Stimulated activated CD4-positive, alpha-beta T cell treated with anti-CD3 and anti-CD28 coated beads, TNF-alpha, amount 100 ng/mL, for 1 hour (primary cell): ENCODE measurements around the gene NUMA1.

Experiments
- DNase-seq, 3 donors: peaks; one replicate each; pipeline ENCODE4 v3.0.0-alpha.2; 2020; ENCODE audit warnings: low read depth in 3 of 3, low spot score in 1 of 3

NUMA1 gene, protein sequence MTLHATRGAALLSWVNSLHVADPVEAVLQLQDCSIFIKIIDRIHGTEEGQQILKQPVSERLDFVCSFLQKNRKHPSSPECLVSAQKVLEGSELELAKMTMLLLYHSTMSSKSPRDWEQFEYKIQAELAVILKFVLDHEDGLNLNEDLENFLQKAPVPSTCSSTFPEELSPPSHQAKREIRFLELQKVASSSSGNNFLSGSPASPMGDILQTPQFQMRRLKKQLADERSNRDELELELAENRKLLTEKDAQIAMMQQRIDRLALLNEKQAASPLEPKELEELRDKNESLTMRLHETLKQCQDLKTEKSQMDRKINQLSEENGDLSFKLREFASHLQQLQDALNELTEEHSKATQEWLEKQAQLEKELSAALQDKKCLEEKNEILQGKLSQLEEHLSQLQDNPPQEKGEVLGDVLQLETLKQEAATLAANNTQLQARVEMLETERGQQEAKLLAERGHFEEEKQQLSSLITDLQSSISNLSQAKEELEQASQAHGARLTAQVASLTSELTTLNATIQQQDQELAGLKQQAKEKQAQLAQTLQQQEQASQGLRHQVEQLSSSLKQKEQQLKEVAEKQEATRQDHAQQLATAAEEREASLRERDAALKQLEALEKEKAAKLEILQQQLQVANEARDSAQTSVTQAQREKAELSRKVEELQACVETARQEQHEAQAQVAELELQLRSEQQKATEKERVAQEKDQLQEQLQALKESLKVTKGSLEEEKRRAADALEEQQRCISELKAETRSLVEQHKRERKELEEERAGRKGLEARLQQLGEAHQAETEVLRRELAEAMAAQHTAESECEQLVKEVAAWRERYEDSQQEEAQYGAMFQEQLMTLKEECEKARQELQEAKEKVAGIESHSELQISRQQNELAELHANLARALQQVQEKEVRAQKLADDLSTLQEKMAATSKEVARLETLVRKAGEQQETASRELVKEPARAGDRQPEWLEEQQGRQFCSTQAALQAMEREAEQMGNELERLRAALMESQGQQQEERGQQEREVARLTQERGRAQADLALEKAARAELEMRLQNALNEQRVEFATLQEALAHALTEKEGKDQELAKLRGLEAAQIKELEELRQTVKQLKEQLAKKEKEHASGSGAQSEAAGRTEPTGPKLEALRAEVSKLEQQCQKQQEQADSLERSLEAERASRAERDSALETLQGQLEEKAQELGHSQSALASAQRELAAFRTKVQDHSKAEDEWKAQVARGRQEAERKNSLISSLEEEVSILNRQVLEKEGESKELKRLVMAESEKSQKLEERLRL (N-terminal part only)

DNA sequence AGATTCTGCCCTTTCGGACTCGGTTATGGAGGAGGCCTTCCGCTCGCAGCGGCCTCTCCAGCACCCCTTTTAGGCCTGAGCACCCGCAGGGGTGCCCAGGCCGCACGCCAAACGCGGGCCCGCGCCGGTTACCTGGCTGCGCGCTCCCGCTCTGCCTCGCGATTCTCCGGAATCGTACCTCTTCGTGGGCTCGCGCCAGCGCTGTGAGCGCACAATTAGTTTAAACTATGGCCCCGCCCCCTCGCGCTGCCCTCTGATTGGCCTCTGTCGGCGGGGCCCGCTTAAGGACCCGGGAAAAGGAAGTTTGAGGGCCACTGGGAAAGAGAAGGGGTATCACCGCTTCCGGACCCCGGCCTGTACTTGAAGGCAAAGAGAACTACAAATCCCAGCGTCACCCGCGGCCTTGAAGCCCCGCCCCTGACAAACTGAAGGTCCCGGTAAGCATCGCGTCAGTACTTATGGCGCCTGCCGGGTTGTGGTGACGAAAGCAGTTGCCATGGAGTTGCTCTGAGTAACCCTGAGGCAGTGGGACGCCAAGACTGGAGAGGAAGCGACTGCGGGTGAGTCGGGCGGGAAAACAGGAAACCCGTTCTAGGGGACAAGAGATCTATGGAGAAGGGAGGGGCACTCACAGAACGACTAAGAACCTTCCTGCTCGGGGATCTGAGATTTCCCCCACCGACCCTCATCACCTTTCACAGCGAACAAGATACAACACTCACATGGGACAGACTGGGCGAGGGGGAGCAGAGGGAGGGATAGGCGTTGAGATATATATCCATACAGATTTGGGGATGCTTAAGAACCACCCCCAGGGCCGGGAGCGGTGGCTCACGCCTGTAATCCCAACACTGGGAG lies at the start of gene NUMA1, which contains the start of gene LRRC51:
TSS of gene NUMA1 (minus strand) at position 217 of the 858 bp plus-strand sequence. CDS start 44,599 bp downstream, outside the sequence.
TSS of gene LRRC51 (plus strand) at position 525 of the 858 bp plus-strand sequence. CDS start 8,234 bp downstream, outside the sequence.
- peak; percentile 93 to 98 (median 97) for DNase-seq

- no peak for DNase-seq
These were observed 49.0 kb upstream of the NUMA1 start for GRCh38 chr11:72129381-72129780.

DNA sequence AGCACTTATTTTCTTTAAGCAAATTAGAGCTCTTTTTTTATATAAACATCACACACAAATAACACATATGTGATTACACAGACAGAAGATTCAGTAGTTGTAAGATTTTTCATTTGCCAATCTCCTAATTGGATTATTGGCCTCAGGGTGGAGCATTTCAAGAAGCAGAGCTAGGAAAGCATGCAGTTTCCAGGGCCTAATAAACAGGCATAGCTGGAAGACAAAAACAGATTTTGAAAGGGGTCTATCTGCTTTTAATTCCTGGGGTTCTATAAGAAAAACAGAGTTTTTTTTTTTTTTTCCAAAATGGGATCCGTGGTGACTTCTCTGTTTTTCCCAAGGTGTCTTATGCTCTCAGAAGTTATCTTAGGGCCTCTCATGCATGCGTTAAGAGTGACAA lies 47.6 kb upstream of the NUMA1 start:
- DNase-seq, result no peak

GRCh38 chr11:72125956-72126355 lies 45.6 kb upstream of the NUMA1 start:
- no peak for DNase-seq

GRCh38 chr11:72124046-72124445 lies 43.7 kb upstream of the NUMA1 start:
- no peak for DNase-seq

DNA sequence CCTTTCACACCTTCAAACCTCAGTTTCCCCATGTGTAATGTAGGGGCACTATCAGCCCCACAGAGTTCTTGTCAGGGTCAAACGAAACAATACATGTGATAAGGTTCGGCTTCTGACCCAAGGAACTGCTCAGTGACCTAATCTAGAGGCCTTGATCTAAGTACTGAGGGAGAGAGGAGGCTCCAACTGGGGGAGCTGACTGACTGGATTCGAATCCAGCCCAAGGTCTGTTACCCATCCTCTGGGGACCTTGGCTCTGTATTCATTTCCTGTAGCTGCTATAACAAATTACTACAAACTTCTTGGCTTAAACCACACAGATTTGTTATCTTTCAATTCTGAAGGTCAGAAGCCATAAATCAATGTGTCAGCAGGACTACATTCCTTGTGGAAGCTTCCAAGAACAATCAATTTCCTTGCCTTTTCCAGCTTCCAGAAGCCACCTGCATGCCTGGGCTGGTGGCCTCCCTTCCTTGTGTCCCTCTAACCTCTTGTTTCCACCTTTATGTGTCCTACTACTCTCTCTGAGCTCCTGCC lies 42.8 kb upstream of the NUMA1 start:
- no peak for DNase-seq

DNA sequence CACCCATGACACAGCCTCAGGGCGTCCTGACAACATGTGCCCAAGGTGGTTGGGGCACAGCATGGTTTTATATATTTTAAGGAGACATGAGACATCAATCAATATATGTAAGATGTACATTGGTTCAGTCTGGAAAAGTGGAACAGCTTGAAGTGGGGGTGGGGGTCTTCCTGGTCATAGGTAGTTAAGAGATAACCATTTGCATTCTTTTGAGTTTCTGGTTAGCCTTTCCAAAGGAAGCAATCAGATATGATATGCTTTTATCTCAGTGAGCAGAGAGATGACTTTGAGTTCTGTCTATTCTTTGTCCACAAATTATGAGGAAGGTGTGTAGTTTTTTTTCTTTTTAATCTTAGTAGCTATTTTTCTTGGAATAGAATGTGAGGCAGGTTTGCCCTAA lies 42.3 kb upstream of the NUMA1 start:
- no peak for DNase-seq

- DNase-seq, result no peak
These were observed 40.6 kb upstream of the NUMA1 start for GRCh38 chr11:72120930-72121329.

GRCh38 chr11:72119198-72119597 lies 38.9 kb upstream of the NUMA1 start:
- DNase-seq, result no peak

DNA sequence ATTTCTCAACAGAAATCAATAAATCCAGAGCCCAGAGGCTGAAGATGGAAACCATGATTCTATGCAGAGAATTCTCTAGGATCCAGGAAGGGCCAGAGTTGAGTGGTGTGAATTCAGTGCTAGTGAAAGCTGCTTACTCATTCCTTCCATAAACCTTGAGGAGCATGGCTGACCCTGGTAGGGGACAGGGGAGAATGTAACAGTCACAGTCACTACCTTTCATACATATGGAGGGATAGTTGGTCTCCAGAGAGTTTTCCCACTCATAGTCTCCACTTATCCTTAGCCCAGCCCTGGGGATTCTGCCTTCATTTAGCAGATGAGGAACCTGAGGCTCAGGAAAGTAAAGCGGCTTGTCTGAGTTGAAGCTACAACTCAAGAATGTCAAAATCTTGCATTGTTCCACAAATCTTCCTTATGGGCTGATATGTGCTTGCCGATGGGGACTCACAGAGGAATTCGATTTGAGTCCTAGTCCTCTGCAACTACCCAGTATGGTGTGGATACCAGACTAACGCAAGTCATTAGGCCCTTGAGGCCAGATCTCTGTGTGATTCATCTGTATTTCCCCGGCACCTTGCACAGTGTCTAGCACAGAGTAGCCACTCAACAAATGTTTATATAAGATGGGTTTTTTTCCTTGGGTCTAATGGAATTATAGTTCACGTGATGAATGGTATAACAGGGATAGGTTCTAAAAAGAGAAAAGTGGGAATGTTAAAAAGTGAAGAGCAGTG lies 35.8 kb upstream of the NUMA1 start:
- no peak for DNase-seq

GRCh38 chr11:72114570-72114969 lies 34.2 kb upstream of the NUMA1 start:
- DNase-seq, result no peak

DNA sequence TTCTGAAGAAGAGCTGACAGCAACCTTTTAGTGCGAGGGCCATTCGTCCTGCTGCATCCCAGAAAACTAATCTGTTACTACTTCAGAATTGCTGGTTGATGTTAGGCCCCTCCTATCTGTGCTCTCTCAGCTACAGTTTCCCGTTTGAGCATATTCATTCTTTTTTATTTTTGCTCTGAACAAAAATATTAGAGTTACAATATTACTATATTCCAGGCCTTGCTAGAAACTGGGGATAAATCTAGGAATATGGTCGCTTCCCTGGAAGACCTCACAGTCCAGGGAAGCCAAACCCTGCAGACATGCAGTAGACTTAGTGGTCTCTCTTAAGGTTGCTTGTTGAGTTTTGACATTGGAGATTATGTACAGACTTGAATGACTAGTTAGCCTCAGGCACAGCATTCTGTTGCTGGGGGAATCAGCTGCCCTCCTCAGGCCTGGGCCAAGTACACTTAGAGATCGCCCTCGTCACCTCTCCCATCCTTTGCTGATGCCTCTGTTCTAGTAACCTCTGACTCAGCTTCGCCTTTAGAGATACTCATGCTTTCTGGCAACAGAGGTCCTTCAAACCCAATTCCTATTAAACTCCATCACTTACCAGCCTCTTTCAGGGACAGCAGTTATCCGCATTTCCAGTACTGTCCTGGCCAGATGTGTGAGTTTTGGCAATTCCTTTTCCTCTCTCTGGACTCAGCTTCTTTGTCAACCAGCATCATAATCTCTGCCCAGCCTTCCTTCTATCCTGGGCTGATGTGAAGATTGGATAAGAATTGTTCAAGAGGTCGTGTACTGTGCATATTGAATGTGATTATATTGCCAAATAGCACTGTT lies 32.9 kb upstream of the NUMA1 start:
- no peak for DNase-seq

GRCh38 chr11:72112143-72112977 lies 32.0 kb upstream of the NUMA1 start, which contains the start of gene ANAPC15:
TSS of gene ANAPC15 (minus strand) at chr11:72112695. CDS start at chr11:72111276, 1,419 bp downstream.
- DNase-seq, result peak; percentile 92 to 95 (median 94)

DNA sequence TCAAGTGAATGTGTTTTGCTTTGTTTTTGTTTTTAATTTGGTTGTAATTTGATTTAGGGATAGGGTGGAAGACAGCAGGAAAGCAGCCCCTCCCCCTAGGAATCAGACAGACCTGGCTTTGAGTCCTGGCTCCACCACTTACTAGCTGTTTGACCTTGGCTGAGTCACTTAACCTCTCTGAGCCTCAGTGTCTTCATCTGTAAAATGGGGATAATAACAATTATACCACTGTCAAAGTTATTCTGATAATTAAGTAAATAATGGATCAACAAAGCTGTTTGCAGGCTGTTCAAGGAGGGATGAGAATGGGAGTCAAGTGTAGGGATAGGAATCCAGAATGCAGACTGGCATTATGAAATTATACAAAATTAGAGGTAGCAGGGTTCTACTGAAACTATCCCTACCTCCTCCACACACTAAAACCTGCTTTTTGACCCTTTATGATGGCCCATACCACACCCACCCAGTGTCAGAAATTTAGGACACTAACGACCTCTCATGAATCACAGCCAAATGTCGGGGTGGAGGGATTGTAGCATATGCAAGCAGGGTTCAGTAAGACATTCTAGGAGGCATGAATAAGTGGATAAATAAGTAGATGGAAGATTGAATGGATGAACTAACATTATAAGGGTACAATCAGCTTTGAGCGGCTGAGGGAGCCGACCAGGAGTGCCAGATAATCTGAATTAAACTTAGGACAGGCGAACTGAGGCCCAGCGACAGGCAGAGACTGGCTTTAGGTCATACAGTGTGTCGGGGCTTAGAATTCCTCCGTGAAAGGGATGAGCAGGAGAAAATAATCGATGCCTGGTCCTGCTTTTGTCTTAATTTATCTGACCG lies 31.2 kb upstream of the NUMA1 start:
- DNase-seq, result no peak

GRCh38 chr11:72105888-72106287 lies 25.5 kb upstream of the NUMA1 start, which contains the start of gene TOMT:
TSS of gene TOMT (plus strand) at chr11:72105924. CDS start at chr11:72105952, 28 bp downstream.
- DNase-seq, result no peak

GRCh38 chr11:72103754-72104167 lies 23.4 kb upstream of the NUMA1 start:
- no peak for DNase-seq
